Measurements from ENCODE around the gene ASF1A.

- no peak for TF ChIP-seq CTCF (IDR thresholded peaks at IDR 0.05; ENCODE audit: low read depth, low read length)
- no peak for TF ChIP-seq POLR2A (IDR thresholded peaks at IDR 0.05; ENCODE audit: extremely low read depth, insufficient read length)
- TF ChIP-seq, protein P1, sequence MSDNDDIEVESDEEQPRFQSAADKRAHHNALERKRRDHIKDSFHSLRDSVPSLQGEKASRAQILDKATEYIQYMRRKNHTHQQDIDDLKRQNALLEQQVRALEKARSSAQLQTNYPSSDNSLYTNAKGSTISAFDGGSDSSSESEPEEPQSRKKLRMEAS (IDR thresholded peaks at IDR 0.05; ENCODE audit: low read depth, low read length), result no peak
- no peak for TF ChIP-seq MYC (IDR thresholded peaks at IDR 0.05; ENCODE audit: low read depth, low read length)
Measured at GRCh38 chr6:118892355-118892991, 1.5 kb upstream of the ASF1A start.

Measured in NB4 (cell line).